Activated T-cell treated with anti-CD3 and anti-CD28 coated beads for 24 hours (primary cell): Measurements from ENCODE around the gene SERPINA6.
"Not testable (repeated sequence)": the region's sequence is repeated elsewhere in the genome, so short reads cannot be mapped to it uniquely, and the experiment has no call there.

Experiments
- DNase-seq: peaks from one replicate; pipeline ENCODE4 v3.0.0-alpha.2; 2020; ENCODE audit warnings: low read depth

Gene SERPINA6

DNA sequence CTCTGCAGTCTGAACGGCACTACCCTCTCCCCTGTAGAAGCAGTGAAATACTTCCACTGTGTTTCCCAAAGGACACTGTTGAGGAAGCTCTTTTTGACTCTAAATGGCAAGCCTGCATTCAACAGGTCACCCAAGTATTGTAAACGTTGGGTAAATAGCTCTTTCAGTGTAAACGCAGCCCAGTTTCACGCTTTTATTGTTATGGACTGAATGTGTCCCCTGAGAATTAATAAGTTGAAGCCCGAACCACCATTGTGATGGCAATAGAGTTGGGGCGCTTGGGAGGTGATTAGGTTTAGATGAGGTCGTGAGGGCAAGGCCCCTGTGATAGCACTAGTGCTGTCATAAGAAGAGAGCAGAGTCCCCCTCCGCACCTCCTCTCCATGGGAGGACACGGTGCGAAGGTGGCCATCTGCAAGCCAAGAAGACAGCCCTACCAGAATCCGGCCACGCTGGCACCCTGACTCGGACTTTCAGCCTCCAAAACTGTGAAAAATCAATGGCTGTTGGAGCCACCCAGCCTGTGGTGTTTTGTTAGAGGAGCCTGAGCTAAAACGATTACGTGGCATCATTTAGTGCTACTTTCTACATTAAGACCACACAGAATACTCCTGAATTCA is 31.1 kb downstream of the SERPINA6 start:
- DNase-seq, result no peak

DNA sequence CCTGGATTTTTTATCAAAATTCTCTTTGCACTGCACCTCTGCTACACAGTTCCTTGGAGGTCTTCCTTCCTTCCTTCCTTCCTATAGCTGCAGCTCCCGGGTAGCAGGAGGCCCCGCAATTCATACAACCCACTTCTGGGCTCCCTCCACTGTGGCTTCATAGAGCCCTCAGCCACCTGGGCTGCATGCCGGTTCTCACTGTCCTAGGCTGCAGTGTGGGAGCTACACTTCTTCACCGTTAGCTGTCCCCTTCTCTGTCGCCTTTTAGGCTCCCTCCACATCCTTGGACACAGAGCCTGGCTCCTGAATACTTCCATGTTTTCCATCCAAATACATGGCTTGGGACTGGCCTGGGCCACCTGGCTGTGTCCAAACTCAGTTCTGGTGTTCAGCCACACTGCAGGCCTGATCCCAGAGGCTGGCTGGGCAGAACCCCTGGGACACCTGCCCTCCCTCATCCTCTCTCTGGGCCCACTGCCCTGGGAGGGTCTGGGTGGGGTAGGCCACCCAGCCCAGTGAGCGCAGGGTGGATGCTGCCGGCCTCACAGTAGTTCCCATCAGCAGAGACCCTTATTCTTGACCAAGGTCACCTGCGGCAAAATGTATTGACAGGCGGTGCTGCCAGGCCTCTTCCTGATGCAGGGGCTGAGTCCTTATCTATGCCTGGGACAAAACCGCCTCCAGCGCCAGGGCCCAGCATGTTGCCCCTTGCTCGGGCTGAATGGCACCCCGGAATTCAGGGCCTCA is 31.8 kb downstream of the SERPINA6 start:
- DNase-seq, result no peak

DNA sequence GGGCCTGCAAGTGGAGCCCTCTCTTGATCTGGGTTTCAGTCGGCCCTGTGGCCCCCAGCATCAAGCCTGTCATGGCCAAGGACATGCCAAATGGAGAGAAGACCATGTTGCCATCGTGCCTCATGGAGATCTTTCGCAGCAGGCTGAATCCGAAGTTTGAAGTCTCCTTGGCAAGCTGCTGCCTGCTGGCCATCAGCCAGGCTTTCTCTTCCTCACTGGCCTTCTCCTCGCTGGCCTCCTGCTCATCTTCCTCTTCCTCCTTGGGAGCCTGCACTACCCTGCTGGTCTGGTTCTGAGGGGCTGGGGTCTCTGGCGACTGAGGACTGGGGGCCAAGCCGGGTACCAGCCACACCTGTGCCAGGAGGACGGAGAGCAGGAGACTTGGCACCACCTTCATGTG is 32.9 kb downstream of the SERPINA6 start:
- DNase-seq, result no peak

DNA sequence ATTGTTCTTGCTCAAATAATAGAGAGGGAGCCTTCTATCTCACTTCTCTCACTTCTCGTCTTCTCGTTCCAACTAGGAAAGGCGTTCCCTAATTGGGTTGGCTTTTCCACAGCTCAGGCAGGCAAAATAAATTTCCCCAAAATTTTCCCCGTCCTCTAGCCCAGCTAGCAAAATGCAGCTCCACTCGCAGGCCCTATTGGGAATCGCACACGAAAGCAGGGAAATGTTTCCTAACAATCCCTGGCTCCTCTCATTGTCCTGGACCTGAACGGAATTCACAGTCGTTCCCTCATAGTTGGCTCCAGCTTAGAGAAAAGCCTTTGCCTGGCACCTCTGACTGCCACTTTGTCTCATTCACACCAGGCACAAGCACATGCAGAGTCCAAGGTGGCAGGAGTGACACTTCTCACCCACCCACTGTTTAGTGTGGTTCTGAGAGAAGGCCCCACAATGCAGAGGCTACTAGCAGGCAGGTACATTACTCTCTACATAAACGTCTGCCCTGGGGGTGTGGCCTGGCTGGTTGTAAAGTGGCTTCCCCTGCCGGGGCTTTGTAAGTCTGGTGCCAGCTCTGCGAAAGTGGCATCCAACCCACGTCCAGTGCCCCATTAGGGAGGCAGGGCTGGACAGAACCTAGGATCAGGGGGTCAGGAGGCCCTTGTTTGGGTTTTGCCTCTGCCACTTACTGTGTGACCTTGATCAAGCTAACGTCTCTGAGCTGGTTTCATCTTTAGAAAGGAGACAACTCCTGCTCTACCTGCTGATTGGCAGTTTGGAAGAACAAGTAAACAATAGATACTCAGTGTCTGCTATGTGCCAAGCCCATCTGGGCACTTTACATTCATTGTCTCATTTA is 34.3 kb downstream of the SERPINA6 start:
- DNase-seq, result no peak

DNA sequence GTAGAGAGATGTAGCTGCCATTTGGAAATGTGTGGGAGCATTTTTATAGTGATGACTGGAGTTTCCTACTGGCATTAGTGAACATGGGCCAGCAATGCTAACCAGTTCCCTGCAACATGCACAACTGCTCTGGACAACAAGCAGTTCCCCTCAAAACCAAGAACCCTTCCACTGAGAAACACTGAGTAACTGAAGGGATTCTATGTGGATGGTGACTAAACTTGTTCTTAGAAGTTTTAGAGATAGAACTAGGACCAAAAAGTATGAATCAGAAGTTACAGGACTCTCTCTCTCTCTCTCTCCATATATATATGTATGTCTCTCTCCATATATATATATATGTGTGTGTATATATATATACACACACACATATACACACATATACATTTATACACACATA is 38.0 kb downstream of the SERPINA6 start:
- DNase-seq, result no peak

DNA sequence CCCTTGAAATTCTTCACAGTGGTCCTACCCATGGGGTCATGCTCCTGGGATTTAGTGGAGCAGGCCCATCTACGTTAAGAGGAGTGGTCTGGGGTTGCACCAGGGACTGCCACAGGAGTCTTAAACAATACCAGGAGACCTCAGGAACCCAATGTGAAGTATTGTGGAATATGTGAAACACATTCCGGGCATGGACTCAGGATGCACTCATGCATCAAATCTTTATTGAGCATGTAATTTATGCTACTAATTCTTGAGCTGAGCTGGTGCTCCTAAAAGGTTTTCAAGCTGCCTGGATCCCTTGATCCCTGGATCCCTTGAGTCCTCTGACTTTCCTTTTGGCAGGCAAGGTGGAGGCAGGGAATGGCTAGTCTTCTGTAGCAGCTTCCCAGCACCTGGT is 38.9 kb downstream of the SERPINA6 start:
- no peak for DNase-seq

DNA sequence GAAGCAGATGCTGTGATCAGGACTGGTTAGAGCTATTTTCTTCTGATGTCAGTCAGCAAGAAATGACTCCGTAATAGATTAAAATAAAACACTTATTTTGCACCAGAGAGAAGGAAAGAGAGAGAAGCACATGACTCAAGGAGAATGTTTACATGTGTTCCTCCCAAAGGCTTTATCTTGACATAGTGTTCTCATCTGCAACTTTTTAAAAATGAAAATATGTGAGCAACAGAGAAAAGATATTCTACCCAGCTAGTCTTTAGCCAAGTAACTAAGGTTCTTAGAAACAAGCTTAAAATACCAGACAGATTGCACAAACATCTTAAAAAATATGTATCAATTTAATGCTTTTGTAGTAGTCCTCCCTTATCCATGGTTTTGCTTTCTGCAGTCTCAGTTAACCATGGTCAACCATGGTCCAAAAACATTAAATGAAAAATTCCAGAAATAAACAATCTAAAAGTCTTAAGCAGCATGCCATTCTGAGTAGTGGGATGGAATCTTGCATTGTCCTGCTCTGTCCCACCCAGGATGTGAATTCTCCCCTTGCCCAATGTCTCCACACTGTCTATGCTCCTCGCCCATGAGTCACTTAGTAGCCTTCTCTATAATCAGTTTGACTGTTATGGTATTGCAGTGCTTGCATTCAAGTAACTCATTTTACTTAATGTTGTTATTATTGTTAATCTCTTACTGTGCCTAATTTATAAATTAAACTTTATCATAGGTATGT is 40.0 kb downstream of the SERPINA6 start:
- no peak for DNase-seq

DNA sequence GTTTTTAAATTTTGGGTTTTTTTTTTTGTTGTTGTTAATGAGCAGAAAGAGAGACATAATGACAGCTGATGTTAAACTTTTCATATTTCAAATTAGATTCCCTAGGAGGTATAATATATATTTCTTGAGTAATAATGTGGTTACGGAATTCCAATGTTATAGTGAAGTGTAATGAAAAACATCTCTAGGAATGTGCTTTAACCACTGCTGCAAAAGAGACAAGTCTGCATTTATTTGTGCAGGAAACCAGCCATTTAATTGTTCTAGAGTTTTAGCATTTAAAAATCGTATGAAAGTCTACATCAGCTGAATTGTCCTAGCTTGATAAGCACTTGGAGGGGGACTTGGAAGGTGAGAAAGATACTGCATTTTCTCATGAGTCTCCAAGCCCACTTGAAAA is 44.4 kb downstream of the SERPINA6 start:
- DNase-seq, result no peak

DNA sequence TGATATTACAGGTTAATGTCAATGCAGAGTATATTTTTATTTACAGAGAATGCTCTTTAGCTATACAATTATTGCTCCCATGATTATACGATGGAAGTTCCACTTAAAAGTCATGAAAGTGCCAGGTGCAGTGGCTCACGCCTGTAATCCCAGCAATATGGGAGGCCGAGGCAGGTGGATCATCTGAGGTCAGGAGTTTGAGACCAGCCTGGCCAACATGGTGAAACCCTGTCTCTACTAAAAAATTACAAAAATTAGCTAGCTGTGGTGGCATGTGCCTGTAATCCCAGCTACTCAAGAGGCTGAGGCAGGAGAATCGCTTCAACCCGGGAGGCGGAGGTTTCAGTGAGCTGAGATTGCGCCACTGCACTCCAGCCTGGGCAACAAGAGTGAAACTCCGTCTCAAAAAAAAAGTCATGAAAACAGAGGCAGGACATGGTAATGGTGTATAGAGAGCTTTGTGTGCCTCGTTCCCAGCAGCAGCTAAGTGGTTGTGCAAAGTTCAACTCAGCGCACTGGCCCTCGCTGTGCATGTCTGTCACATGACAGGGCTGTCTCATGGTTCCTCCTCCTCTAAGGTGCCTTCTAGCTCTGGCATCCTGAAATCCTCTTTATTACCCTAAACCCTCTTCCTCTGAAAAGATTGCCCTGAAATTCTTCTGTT is 46.1 kb downstream of the SERPINA6 start:
- not testable (repeated sequence) for DNase-seq

DNA sequence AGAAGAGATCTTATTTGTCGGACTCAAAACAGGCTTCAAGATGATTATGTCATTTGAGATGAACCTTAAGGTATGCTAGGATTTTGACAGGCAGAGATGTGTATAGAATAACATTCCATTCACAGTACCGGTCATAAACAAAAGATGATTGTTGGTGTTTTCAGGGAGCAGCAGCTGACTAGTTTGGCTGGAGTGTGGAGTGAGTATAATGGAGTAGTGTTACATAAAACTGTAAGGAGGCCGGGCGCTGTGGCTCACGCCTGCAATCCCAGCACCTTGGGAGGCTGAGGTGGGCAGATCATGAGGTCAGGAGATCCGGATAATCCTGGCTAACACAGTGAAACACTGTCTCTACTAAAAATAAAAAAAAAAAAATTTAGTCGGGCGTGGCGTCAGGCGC is 54.0 kb downstream of the SERPINA6 start:
- no peak for DNase-seq

DNA sequence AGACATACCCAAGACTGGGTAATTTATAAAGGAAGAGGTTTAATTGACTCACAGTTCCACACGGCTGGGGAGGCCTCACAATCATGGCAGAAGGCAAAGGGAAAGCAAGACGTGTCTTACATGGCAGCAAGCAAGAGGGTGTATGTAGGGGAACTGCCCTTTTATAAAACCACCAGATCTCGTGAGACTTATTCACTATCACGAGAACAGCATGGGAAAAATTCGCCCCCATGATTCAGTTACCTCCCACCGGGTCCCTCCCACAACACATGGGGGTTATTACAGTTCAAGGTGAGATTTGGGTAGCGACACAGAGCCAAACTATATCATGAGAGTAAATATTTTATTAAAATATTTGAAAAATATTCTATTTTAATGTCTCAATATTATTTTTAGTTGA is 54.6 kb downstream of the SERPINA6 start:
- not testable (repeated sequence) for DNase-seq

DNA sequence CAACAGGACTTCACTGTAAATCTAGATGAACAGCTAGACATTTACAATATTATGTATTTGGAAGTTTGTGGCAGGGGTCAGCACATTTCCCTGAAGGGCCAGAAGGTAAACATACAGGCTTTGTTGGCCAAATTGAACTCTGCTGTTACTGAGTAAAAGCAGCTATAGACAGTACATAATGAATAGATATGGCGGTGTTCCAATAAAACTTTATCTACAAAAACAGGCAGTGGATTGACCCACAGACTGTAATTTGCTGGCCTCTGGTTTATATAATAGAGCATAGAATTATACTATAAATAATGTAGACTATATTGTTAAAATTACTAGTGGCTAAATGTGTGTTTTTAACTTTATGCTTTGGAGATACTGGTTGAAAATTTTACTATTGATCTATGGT is 55.8 kb downstream of the SERPINA6 start:
- DNase-seq, result no peak

DNA sequence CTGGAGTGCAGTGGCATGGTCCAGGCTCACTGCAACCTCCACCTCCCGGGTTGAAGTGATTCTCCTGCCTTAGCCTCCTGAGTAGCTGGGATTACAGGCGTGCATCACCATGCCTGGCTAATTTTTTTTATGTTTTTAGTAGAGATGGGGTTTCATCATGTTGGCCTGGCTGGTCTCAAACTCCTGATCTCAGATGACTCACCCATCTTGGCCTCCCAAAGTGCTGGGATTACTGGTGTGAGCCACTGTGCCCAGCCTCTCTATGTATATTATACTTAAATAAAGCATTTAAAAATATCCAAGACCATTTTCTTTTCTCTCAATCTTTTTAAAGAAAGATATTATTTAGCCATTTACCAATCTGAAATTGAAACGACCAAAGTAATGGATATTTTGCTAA is 58.9 kb downstream of the SERPINA6 start:
- DNase-seq, result not testable (repeated sequence)
